ENCODE data around the gene HSPB3. TPM values are rescaled to one million over a fixed set of nuclear protein-coding genes. Genes with fewer than 3 reads are reported as not detected.

Gene HSPB3, protein sequence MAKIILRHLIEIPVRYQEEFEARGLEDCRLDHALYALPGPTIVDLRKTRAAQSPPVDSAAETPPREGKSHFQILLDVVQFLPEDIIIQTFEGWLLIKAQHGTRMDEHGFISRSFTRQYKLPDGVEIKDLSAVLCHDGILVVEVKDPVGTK
- total RNA-seq (1.8 and 3.2 TPM in 2 replicates), polyA plus RNA-seq (0.41 and 0.77 TPM in 2 replicates)

DNA sequence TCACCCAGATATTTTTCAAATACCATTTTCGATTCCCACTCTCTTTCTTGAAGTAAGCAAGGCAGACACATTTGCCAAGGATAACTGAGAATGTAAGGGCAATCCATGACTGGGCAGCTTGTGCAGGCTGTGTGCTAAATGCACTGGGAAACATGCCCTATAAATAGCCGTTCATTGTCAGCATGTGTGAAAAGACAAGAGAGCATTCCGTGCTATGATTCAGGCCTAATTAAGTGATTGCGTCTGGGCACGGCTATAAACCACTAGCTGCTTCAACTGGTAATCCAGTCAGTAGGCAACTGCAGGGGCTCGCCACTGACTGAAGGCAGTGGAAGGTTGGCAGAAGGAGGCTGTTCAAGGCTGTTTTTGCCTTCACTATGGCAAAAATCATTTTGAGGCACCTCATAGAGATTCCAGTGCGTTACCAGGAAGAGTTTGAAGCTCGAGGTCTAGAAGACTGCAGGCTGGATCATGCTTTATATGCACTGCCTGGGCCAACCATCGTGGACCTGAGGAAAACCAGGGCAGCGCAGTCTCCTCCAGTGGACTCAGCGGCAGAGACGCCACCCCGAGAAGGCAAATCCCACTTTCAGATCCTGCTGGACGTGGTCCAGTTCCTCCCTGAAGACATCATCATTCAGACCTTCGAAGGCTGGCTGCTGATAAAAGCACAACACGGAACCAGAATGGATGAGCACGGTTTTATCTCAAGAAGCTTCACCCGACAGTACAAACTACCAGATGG, at the start of gene HSPB3:
TSS of gene HSPB3 (plus strand) at position 287 of the 745 bp plus-strand sequence. CDS start at position 378, 91 bp downstream.
- no peak within 1 kb of the TSS for H3K4me3 ChIP-seq
- 78% methylated on average over 18 of the region's 18 CpGs for WGBS (ENCODE audit: low lambda C conversion rate, missing lambda C conversion rate)
- no peak within 1 kb of the TSS for H3K4me2 ChIP-seq
- H3K79me2 ChIP-seq = no peaks in the 10 kb centered on the region
- no peaks in the 10 kb centered on the region for H3K36me3 ChIP-seq (replicated peaks; ENCODE audit: insufficient read depth, low read depth)
- H3K9me2 ChIP-seq (replicated peaks; ENCODE audit: insufficient read depth) = no peaks in the 10 kb centered on the region
- no peaks in the 10 kb centered on the region for H3K9me3 ChIP-seq (ENCODE audit: low read depth)
- H2AFZ ChIP-seq = no peak within 1 kb of the TSS
- H3K4me1 ChIP-seq (ENCODE audit: insufficient read depth) = peaks cover 11% of the 10 kb centered on the region
- TF ChIP-seq, protein P1, sequence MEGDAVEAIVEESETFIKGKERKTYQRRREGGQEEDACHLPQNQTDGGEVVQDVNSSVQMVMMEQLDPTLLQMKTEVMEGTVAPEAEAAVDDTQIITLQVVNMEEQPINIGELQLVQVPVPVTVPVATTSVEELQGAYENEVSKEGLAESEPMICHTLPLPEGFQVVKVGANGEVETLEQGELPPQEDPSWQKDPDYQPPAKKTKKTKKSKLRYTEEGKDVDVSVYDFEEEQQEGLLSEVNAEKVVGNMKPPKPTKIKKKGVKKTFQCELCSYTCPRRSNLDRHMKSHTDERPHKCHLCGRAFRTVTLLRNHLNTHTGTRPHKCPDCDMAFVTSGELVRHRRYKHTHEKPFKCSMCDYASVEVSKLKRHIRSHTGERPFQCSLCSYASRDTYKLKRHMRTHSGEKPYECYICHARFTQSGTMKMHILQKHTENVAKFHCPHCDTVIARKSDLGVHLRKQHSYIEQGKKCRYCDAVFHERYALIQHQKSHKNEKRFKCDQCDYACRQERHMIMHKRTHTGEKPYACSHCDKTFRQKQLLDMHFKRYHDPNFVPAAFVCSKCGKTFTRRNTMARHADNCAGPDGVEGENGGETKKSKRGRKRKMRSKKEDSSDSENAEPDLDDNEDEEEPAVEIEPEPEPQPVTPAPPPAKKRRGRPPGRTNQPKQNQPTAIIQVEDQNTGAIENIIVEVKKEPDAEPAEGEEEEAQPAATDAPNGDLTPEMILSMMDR (IDR thresholded peaks at IDR 0.05; ENCODE audit: poor library complexity) = no peak
- TF ChIP-seq EZH2phosphoT487 (IDR thresholded peaks at IDR 0.05; ENCODE audit: low read depth, severe bottlenecking, unreplicated experiment) (no peak), EZH2 (IDR thresholded peaks at IDR 0.05; ENCODE audit: borderline replicate concordance) (no peak)
- H3K27ac ChIP-seq = peak within 1 kb of the TSS; percentile 61
- no peak for DNase-seq (ENCODE audit: low spot score)
- no peaks in the 10 kb centered on the region for H3K27me3 ChIP-seq
- no peaks in the 10 kb centered on the region for H4K20me1 ChIP-seq (ENCODE audit: insufficient read depth, poor library complexity, severe bottlenecking)

DNA sequence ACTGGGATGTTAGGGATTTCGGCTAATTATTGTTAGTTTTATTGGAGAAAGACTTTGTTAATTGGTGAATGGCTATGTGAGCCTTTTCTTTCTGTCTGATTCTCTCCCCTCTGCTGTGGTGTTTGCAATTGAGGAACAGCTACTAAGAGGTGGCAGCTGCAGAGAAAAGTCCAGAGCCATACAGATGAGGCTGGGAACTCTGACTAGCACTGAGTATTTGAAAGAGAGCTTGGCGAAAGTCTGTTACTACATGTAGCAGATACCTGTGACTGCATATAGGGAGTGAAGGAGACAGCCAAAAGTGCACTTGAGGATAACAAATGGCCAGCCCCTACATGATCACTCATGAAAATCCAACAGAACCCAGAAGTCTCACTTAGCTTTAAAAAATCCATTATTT, 44.3 kb upstream of the HSPB3 start:
- WGBS (ENCODE audit: low lambda C conversion rate, missing lambda C conversion rate) = 92% methylated on average over 2 of the region's 2 CpGs
- Histone ChIP-seq H3K9me3 (ENCODE audit: low read depth) (no peaks in the 10 kb centered on the region), H3K79me2 (no peaks in the 10 kb centered on the region), H3K4me1 (ENCODE audit: insufficient read depth) (no peaks in the 10 kb centered on the region), H3K27me3 (no peaks in the 10 kb centered on the region), H3K4me3 (no peak overlapping the region), H4K20me1 (ENCODE audit: insufficient read depth, poor library complexity, severe bottlenecking) (no peaks in the 10 kb centered on the region), H3K36me3 (replicated peaks; ENCODE audit: insufficient read depth, low read depth) (no peaks in the 10 kb centered on the region), H2AFZ (no peak overlapping the region), H3K4me2 (no peak overlapping the region), H3K9me2 (replicated peaks; ENCODE audit: insufficient read depth) (no peaks in the 10 kb centered on the region), H3K27ac (no peak overlapping the region)
- DNase-seq (ENCODE audit: low spot score) = no peak
- TF ChIP-seq, protein P1 (IDR thresholded peaks at IDR 0.05; ENCODE audit: poor library complexity) = no peak
- TF ChIP-seq EZH2phosphoT487 (IDR thresholded peaks at IDR 0.05; ENCODE audit: low read depth, severe bottlenecking, unreplicated experiment) = no peak
- no peak for TF ChIP-seq EZH2 (IDR thresholded peaks at IDR 0.05; ENCODE audit: borderline replicate concordance)

DNA sequence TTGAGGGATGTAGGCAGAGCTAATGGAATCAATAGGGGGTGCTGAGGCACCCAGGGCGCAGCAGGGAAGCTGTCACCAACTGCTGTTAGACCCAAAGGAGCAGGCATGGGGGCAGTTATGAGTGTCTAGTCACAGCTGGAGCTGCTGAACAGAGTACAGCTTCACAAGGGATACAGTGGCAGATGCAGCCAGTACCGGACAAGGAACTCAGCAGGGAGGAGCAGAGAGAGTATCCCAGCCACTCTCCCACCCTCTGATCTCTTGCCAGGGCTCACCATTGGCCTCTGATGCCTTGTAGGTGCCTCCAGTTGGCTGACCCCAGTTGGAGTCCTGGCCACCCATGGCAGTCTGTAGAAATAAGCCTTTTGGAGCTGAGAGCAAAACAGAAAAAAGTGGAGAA, 42.6 kb upstream of the HSPB3 start:
- WGBS (ENCODE audit: low lambda C conversion rate, missing lambda C conversion rate) = 90% methylated on average over 2 of the region's 2 CpGs
- Histone ChIP-seq H3K27ac (no peak overlapping the region), H3K4me2 (no peak overlapping the region), H3K9me2 (replicated peaks; ENCODE audit: insufficient read depth) (no peaks in the 10 kb centered on the region), H4K20me1 (ENCODE audit: insufficient read depth, poor library complexity, severe bottlenecking) (no peaks in the 10 kb centered on the region), H3K9me3 (ENCODE audit: low read depth) (no peaks in the 10 kb centered on the region), H3K4me3 (no peak overlapping the region), H2AFZ (no peak overlapping the region), H3K27me3 (no peaks in the 10 kb centered on the region), H3K36me3 (replicated peaks; ENCODE audit: insufficient read depth, low read depth) (no peaks in the 10 kb centered on the region), H3K79me2 (no peaks in the 10 kb centered on the region), H3K4me1 (ENCODE audit: insufficient read depth) (no peaks in the 10 kb centered on the region)
- DNase-seq (ENCODE audit: low spot score) = no peak
- TF ChIP-seq EZH2 (IDR thresholded peaks at IDR 0.05; ENCODE audit: borderline replicate concordance) (no peak), EZH2phosphoT487 (IDR thresholded peaks at IDR 0.05; ENCODE audit: low read depth, severe bottlenecking, unreplicated experiment) (no peak)
- TF ChIP-seq, protein P1 (IDR thresholded peaks at IDR 0.05; ENCODE audit: poor library complexity) = no peak

Data from hepatocyte (in vitro differentiated cells).